Endometrial microvascular endothelial cells (primary cell): Measurements from ENCODE around the gene TLE5. TPM values are rescaled to one million over a fixed set of nuclear protein-coding genes. Genes with fewer than 3 reads are reported as not detected.
"Not testable (repeated sequence)": the region's sequence is repeated elsewhere in the genome, so short reads cannot be mapped to it uniquely, and the experiment has no call there.

Experiments
- in situ Hi-C: cut with HindIII; loops from 2 replicates; pipeline ENCODE4 v1.10.0; 2017; ENCODE audit warnings: low sequenced_read_pairs, low pct_unique_long_range_greater_than_20kb; ENCODE audit errors: inconsistent ontology term
- total RNA-seq: library from RNA; depleted of rRNA; stranded (reverse); fragments of >200 nt; gene quantifications from one replicate; pipeline ENCODE4 v1.2.3, GENCODE V29; 2015; ENCODE audit errors: inconsistent ontology term

TLE5 gene
- total RNA-seq, 1 donor from 2014 or later = 246 TPM

GRCh38 chr19:3048190-3048533, 14.1 kb downstream of the TLE5 start:
- in situ Hi-C loops = no loop called here

DNA sequence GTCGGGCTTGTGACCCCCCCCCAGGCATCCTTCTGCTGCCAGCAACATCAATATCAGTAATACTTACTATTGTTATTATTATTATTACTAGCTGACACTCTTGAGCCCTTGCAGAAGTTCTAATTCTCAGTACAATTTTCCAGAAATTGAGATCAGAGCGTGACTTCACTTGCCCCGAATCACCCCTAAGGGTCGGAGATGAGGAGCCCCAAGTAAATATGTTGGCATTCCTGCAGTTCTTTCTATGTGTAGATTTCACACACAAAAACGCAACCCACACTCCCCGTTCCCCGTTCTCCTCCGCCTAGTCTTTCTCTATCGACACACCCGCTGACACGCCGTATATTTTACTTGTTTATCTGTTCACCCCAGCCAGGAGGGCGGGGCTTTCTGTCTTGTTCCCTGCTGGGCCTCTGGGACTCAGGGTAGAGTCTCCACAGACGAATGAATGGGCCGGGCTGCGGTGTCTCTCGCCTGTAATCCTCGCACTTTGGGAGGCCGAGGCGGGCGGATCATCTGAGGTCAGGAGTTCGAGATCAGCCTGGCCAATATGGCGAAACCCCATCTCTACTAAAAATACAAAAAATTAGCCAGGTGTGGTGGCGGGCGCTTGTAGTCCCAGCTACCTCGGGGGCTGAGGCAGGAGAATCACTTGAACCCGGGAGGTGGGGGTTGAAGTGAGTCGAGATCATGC, 14.7 kb downstream of the TLE5 start:
- in situ Hi-C loops = no loop called here

DNA sequence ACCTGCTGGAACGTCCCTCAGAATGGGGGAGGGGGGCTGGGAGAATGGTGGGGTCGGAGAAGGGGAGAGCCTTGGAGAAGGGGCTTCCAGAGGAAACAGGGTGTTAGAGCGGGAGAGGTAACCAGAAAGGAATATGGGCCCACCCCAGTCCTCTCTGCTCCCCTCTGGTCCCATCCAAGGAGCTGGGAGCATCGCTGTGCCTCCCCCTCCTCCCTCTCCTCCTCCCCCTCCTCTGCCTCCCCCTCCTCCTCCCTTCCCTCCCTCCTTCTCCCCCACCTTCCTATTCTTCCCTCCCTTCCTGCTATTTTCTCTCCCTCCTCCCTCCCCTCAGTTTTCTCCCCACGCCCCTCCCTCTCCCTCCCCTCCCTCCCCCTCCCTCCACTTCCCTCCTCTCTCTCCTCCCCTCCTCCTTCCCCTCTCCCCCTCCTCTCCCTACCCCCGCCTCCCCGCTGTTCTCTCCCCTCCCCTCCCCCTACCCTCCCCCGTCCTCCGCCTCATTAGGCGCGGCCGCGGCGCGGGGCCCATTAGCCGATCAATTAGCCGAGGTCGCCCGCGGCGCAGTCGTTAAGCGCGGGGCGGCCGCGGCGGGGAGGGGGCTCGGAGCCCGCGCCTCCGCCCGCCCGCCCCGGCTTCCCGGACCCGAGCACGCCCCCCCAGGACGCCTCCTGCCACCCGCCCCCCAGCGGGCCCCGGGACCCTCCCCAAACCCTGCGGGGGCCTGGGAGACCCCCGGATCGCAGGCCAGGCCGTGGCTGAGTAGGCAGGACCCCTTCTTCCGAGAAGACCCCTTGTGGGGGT, 15.4 kb downstream of the TLE5 start:
- in situ Hi-C loops = no loop called here

GRCh38 chr19:3045885-3046697, 16.2 kb downstream of the TLE5 start:
- in situ Hi-C loops = no loop called here

DNA sequence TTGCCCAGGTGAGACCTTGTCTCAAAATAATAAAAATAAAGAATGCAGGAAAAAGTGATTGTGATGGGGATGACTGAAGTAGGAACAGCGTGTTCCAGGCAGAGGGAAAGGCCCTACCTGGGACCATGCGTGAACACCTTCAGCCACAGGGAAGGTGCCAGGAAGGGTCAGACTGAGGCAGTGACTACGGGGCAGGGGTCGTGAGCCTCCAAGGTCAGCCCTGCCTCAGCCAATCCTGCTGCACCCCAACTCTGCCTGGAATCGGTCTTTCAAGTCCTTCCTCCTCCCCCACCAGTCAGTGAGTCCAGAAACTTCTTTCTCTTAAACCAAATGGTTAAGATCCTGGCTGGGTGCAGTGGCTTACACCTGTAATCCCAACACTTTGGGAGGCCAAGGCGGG, 17.1 kb downstream of the TLE5 start:
- in situ Hi-C loops = no loop called here

GRCh38 chr19:3042621-3043267, 19.6 kb downstream of the TLE5 start:
- in situ Hi-C loops = no loop called here

DNA sequence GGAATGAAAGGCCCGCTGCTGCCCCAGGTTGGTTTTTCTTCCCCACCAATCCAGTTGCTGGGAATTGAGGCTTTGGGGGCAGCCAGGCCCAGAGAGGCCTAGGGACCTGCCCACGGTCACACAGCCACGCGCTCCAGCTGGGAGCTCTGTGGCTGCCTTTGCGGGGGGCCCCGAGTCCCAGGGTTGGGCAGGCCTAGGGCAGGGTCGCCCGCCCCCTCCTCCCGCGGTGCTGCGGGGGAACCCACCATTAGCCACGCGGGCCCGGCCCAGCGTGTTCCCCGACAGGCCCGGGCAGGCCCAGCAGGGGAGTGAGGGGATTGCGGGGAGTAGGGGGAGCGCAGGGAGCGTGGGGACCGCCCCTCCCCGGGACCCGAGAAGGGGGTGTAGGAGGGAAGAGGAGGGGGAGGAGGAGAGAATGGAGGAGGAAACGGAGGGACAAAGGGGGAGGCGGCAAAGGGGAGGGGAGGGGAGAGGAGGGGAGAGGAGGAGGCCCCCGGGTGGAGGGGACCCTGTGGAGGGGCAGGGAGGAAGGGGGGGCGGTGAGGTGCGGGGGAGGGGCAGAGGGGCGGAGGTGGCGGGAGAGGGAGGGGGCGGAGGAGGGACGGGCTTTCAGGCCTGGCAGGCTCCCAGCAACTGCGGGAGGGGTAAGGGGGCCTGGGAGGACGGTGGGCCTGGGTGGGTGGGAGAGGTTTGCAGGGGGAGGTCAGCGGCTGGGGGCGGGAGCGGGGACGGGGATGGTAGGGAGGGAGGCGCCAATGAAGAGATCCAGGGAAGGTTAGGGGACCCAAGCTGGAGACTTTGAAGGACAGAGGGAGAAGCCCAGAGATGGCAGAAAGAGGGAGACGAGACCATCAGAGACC, 20.3 kb downstream of the TLE5 start:
- in situ Hi-C loops = no loop called here

DNA sequence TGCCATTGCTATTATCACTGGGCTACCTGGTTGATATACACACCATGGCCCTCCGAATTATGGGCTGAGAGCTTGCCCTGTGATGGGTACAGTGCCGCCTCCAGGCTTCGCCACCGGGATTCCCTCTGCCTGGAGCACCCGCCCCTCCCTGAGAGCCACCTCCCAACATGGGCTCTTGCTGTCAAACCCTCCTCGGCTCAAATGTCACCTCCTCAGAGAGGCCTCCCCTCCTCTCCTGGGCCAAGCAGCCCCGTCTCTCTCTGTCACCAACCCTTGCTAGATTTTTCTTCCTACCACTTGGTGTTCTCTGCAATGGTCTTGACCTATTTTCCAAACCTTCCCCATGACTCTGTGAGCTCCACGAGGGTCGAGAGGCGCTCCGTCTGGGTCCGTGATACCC, 21.0 kb downstream of the TLE5 start:
- in situ Hi-C loops = no loop called here

GRCh38 chr19:3039641-3040077, 22.6 kb downstream of the TLE5 start:
- in situ Hi-C loops = no loop called here

GRCh38 chr19:3039125-3039524, 23.2 kb downstream of the TLE5 start:
- in situ Hi-C loops = no loop called here

- in situ Hi-C loops = no loop called here
Observed at GRCh38 chr19:3038214-3038613, 24.1 kb downstream of the TLE5 start.

- in situ Hi-C loops = not testable (repeated sequence)
Observed at GRCh38 chr19:3036977-3037544, 25.2 kb downstream of the TLE5 start.

DNA sequence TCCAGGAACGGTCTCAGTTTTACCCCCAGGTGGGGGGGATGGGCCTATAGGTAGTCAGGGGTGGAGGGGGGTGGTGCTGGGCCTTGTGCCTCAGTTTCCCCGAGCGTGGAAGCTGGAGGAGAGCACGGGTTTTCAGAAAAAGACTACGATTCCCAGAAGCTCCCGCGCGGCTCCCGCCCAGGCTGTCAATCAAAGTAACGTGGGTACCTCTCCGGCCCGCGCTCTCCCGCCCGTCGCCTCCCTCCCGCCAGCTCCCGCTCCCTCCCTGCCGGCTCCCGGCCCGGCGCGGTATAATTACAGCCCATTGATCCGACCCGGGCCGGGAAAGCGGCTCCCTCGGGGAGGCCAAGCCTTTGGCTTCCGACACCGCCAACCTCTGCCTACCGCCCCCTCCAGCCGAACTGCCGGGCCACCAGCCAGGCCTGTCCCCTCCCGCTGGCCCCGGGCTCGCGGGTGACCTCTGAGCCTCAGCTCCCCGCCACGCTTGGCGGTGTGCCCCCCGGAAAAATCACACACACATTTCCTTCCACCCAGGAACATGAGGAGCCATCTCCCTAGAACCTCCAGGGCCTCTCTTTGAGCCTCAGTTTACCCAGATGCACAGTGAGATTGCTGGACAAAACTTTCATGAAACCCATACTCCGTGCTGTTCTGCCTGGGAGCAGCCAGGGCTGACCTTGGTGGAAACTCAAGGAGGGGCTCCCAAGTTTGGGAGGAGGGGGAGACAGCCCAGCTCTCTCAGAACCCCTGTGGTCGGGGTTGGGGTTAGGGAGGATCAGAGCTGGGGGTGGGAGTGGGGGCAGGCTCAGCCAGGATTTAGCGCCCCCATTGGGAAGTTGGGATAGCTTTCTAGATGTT, 25.9 kb downstream of the TLE5 start:
- in situ Hi-C loops = no loop called here

- in situ Hi-C loops = no loop called here
Observed at GRCh38 chr19:3035542-3036118, 26.7 kb downstream of the TLE5 start.

DNA sequence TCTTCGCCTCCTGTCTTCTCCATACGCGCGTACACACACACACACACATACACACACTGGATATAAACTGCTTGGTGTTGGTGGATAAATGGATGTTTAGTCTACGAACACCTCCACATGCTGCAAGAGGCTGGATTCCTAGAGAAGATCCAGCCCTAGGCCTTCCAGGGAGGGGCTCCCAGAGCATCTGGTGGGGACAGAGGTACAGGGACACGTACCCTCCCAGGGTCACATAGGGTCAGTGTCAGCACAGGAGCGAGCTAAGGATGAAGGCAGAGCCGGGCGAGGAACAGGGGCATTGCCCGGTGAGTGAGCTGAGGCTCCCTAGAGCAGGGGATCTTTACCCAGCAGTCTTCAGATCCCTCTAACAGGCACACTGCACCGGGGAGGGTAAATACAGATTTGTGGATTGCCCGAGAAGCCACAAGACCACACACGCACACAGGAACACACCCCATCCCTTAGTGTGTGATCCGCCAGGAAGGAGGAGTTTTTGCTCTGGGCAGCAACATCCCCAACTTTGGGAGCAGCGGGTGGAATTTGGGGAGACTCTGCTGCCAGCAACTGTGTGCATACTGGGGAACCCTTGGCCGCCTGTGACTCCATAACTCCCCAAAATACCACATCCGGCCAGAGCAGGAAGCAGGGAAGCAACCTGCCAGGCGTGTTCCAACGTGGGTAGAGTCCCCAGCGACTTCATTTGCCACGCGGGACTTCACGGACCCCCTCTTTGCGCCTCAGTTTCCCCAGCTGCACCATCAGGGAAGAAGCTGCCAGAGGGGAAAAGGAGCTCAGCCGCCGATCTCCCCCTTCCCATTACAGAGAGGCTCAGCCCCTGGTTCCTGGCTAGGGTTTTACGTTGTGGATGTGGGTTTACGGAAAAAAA, 27.4 kb downstream of the TLE5 start:
- in situ Hi-C loops = no loop called here

DNA sequence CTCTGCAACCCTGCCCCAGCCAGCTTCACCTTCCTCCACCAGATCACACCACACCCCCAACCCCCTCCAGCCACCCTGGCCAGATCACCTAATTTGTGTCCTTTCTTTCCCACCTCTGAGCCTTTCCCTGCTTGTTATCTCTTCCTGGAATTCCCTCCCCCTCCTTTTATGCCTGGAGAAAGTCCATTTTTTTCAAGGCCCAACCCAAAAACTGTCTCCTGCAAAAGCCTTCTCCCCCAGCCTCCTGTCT, 28.0 kb downstream of the TLE5 start:
- in situ Hi-C loops = no loop called here
